Activated CD8-positive, alpha-beta memory T cell treated with anti-CD3 and anti-CD28 coated beads for 4 hours (primary cell): ENCODE measurements around the gene DYNLRB2.

ENCODE experiments used
- DNase-seq, 2 donors: peaks; one replicate each; pipeline ENCODE4 v3.0.0-alpha.2; 2020; ENCODE audit warnings: low read depth in 2 of 2

The DYNLRB2 gene

GRCh38 chr16:80599466-80599865 lies 58.7 kb downstream of the DYNLRB2 start:
- no peak for DNase-seq
